GM12878 (cell line): ENCODE results near the gene UBAC2.

ENCODE experiments used
- ATF7 ChIP-seq: fragments of 450-650 bp; IDR thresholded peaks from 2 replicates; pipeline ENCODE4 v1.6.1; 2016; ENCODE audit warnings: low read depth, mild to moderate bottlenecking
- BCL11A ChIP-seq: IDR thresholded peaks from 2 replicates; pipeline ENCODE4 v1.6.1; 2011; ENCODE audit warnings: low read depth, low read length
- JUNB ChIP-seq: IDR thresholded peaks from 2 replicates; pipeline ENCODE4 v1.6.1; 2016; ENCODE audit warnings: antibody characterized with exemption, mild to moderate bottlenecking
- KAT2A ChIP-seq: conservative IDR thresholded peaks from 2 replicates; pipeline ENCODE4 v1.6.1; 2011; ENCODE audit warnings: low read depth, low read length; ENCODE audit not compliant: control insufficient read depth
- NFYB ChIP-seq: IDR thresholded peaks from 2 replicates; pipeline ENCODE4 v1.6.1; 2011; ENCODE audit warnings: low read depth, mild to moderate bottlenecking, low read length, improper control_type of control experiment, moderate library complexity; ENCODE audit not compliant: insufficient read depth
- NR2F1 ChIP-seq: fragments of 450-650 bp; conservative IDR thresholded peaks from 2 replicates; pipeline ENCODE4 v1.6.1; 2017; ENCODE audit warnings: mild to moderate bottlenecking
- POLR2A ChIP-seq: IDR thresholded peaks from 2 replicates; pipeline ENCODE4 v1.6.1; 2011; ENCODE audit warnings: low read depth, mild to moderate bottlenecking, low read length
- SREBF2 ChIP-seq: IDR thresholded peaks from 2 replicates; pipeline ENCODE4 v1.6.1; 2012; ENCODE audit warnings: mild to moderate bottlenecking, low read length
- TF ChIP-seq, protein P1 (sequence below), 3 experiments: IDR thresholded peaks in 2 of 3; conservative IDR thresholded peaks in 1 of 3; 2 replicates each; pipeline ENCODE4 v1.5.1; 2011; ENCODE audit warnings: low read depth in 3 of 3, low read length in 3 of 3, mild to moderate bottlenecking in 3 of 3, control low read depth in 2 of 3, moderate library complexity in 2 of 3, inconsistent platforms in 1 of 3, mixed read lengths in 1 of 3; ENCODE audit not compliant: control insufficient read depth in 2 of 3, insufficient read depth in 1 of 3; ENCODE audit errors: extremely low read depth in 1 of 3

- no peak for TF ChIP-seq KAT2A
- no peak for TF ChIP-seq POLR2A
- TF ChIP-seq ATF7: no peak
- no peak for TF ChIP-seq NR2F1
- TF ChIP-seq, protein P1, sequence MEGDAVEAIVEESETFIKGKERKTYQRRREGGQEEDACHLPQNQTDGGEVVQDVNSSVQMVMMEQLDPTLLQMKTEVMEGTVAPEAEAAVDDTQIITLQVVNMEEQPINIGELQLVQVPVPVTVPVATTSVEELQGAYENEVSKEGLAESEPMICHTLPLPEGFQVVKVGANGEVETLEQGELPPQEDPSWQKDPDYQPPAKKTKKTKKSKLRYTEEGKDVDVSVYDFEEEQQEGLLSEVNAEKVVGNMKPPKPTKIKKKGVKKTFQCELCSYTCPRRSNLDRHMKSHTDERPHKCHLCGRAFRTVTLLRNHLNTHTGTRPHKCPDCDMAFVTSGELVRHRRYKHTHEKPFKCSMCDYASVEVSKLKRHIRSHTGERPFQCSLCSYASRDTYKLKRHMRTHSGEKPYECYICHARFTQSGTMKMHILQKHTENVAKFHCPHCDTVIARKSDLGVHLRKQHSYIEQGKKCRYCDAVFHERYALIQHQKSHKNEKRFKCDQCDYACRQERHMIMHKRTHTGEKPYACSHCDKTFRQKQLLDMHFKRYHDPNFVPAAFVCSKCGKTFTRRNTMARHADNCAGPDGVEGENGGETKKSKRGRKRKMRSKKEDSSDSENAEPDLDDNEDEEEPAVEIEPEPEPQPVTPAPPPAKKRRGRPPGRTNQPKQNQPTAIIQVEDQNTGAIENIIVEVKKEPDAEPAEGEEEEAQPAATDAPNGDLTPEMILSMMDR (IDR thresholded peaks at IDR 0.05 in 2 of 3, conservative IDR thresholded peaks at IDR 0.05 in 1 of 3; ENCODE audit: control insufficient read depth in 2 of 3, extremely low read depth in 1 of 3, insufficient read depth in 1 of 3, low read depth in 3 of 3, low read length in 3 of 3): no peak
- no peak for TF ChIP-seq SREBF2
- TF ChIP-seq JUNB: no peak
- TF ChIP-seq NFYB: no peak
- no peak for TF ChIP-seq BCL11A
Observed at GRCh38 chr13:99185606-99186005, 15.0 kb upstream of the UBAC2 start.
